Measurements from ENCODE around the gene CLIC6.

The CLIC6 gene

GRCh38 chr21:34754690-34755647, 86.2 kb downstream of the CLIC6 start:
- Histone ChIP-seq H3K9ac (ENCODE audit: low read depth, low read length) (no peak overlapping the region), H3K36me3 (ENCODE audit: insufficient read depth, low read length) (no peaks in the 10 kb centered on the region), H3K9me3 (replicated peaks; ENCODE audit: low read length) (no peaks in the 10 kb centered on the region), H3K4me2 (ENCODE audit: low read length) (no peak overlapping the region), H3K4me3 (ENCODE audit: low read length) (no peak overlapping the region), H3K4me1 (ENCODE audit: control insufficient read depth, insufficient read depth, low read length) (no peaks in the 10 kb centered on the region), H3K27me3 (ENCODE audit: control insufficient read depth, insufficient read depth, low read length) (peaks cover 11% of the 10 kb centered on the region)

- no peak overlapping the region for H3K9ac ChIP-seq (ENCODE audit: low read depth, low read length)
- H3K4me3 ChIP-seq (ENCODE audit: low read length): no peak overlapping the region
- H3K4me1 ChIP-seq (ENCODE audit: control insufficient read depth, insufficient read depth, low read length): no peaks in the 10 kb centered on the region
- H3K36me3 ChIP-seq (ENCODE audit: insufficient read depth, low read length): no peaks in the 10 kb centered on the region
- no peaks in the 10 kb centered on the region for H3K9me3 ChIP-seq (replicated peaks; ENCODE audit: low read length)
- H3K4me2 ChIP-seq (ENCODE audit: low read length): no peak overlapping the region
- no peaks in the 10 kb centered on the region for H3K27me3 ChIP-seq (ENCODE audit: control insufficient read depth, insufficient read depth, low read length)
Measured at GRCh38 chr21:34761758-34762330, 93.0 kb downstream of the CLIC6 start.

- H3K9me3 ChIP-seq (replicated peaks; ENCODE audit: low read length): no peaks in the 10 kb centered on the region
- H3K36me3 ChIP-seq (ENCODE audit: insufficient read depth, low read length): no peaks in the 10 kb centered on the region
Measured at GRCh38 chr21:34762786-34763185, 94.0 kb downstream of the CLIC6 start.

GRCh38 chr21:34764715-34765284, 96.0 kb downstream of the CLIC6 start:
- H3K4me1 ChIP-seq (ENCODE audit: control insufficient read depth, insufficient read depth, low read length): no peaks in the 10 kb centered on the region
- H3K9me3 ChIP-seq (replicated peaks; ENCODE audit: low read length): no peaks in the 10 kb centered on the region
- H3K27me3 ChIP-seq (ENCODE audit: control insufficient read depth, insufficient read depth, low read length): no peaks in the 10 kb centered on the region

More at GRCh38 chr21:34762786-34763185, 94.0 kb downstream of the CLIC6 start:
- Histone ChIP-seq H3K27me3 (ENCODE audit: control insufficient read depth, insufficient read depth, low read length) (no peaks in the 10 kb centered on the region), H3K4me2 (ENCODE audit: low read length) (no peak overlapping the region), H3K9ac (ENCODE audit: low read depth, low read length) (no peak overlapping the region), H3K4me3 (ENCODE audit: low read length) (no peak overlapping the region), H3K4me1 (ENCODE audit: control insufficient read depth, insufficient read depth, low read length) (no peaks in the 10 kb centered on the region)

GRCh38 chr21:34765619-34766018, 96.8 kb downstream of the CLIC6 start:
- no peak overlapping the region for H3K4me2 ChIP-seq (ENCODE audit: low read length)
- no peak overlapping the region for H3K4me3 ChIP-seq (ENCODE audit: low read length)
- no peak overlapping the region for H3K9ac ChIP-seq (ENCODE audit: low read depth, low read length)
- no peaks in the 10 kb centered on the region for H3K27me3 ChIP-seq (ENCODE audit: control insufficient read depth, insufficient read depth, low read length)
- no peaks in the 10 kb centered on the region for H3K4me1 ChIP-seq (ENCODE audit: control insufficient read depth, insufficient read depth, low read length)
- no peaks in the 10 kb centered on the region for H3K9me3 ChIP-seq (replicated peaks; ENCODE audit: low read length)
- H3K36me3 ChIP-seq (ENCODE audit: insufficient read depth, low read length): no peaks in the 10 kb centered on the region

More at GRCh38 chr21:34764715-34765284, 96.0 kb downstream of the CLIC6 start:
- no peak overlapping the region for H3K9ac ChIP-seq (ENCODE audit: low read depth, low read length)
- no peak overlapping the region for H3K4me2 ChIP-seq (ENCODE audit: low read length)
- no peaks in the 10 kb centered on the region for H3K36me3 ChIP-seq (ENCODE audit: insufficient read depth, low read length)
- no peak overlapping the region for H3K4me3 ChIP-seq (ENCODE audit: low read length)

GRCh38 chr21:34766862-34767261, 98.1 kb downstream of the CLIC6 start:
- H3K4me1 ChIP-seq (ENCODE audit: control insufficient read depth, insufficient read depth, low read length): peaks cover 6% of the 10 kb centered on the region
- no peak overlapping the region for H3K4me3 ChIP-seq (ENCODE audit: low read length)
- H3K4me2 ChIP-seq (ENCODE audit: low read length): no peak overlapping the region
- H3K9ac ChIP-seq (ENCODE audit: low read depth, low read length): no peak overlapping the region
- no peaks in the 10 kb centered on the region for H3K9me3 ChIP-seq (replicated peaks; ENCODE audit: low read length)
- H3K27me3 ChIP-seq (ENCODE audit: control insufficient read depth, insufficient read depth, low read length): no peaks in the 10 kb centered on the region
- no peaks in the 10 kb centered on the region for H3K36me3 ChIP-seq (ENCODE audit: insufficient read depth, low read length)

All from skeletal muscle satellite cell (primary cell).